Measurements from ENCODE around the gene DPF3. TPM values are rescaled to one million over a fixed set of nuclear protein-coding genes. Genes with fewer than 3 reads are reported as not detected.

DPF3 gene
- total and polyA plus RNA-seq, 7 experiments from 2014 or later = 0.07 to 5.5 (median 0.57) TPM; not detected in 1

GRCh38 chr14:72612041-72612440 is 281.9 kb downstream of the DPF3 start:
- Histone ChIP-seq H3K36me3 (ENCODE audit: control insufficient read depth in 2 of 3, insufficient read depth in 3 of 3, low read length in 3 of 3) (no peaks in the 10 kb centered on the region), H3K4me1 (ENCODE audit: control insufficient read depth in 2 of 2, insufficient read depth in 2 of 2, low read length in 2 of 2) (no peaks in the 10 kb centered on the region), H3K27ac (ENCODE audit: low read depth, low read length) (no peak overlapping the region), H3K4me3 (ENCODE audit: low read length) (no peak overlapping the region), H3K27me3 (ENCODE audit: control insufficient read depth in 2 of 2, insufficient read depth in 2 of 2, low read length in 2 of 2) (no peaks in the 10 kb centered on the region), H3K9me3 (ENCODE audit: control insufficient read depth in 2 of 3, low read length in 3 of 3) (no peaks in the 10 kb centered on the region)
- Mint-ChIP-seq H3K36me3 (peaks cover 0 to 3% (median 0%) of the 10 kb centered on the region in 5 donors), H3K4me3 (no peak overlapping the region), H3K4me1 (peaks cover 0 to 5% (median 0%) of the 10 kb centered on the region in 7 donors), H3K27ac (no peak overlapping the region), H3K9me3 (peaks cover 0 to 2% (median 0%) of the 10 kb centered on the region in 11 donors), H3K27me3 (peaks cover 0 to 30% (median 5%) of the 10 kb centered on the region in 5 donors)
- intact Hi-C loops (cut with micrococcal nuclease) = no loop called here
- ChIA-PET POLR2A (no interaction called here), CTCF (no interaction called here)
- DNase-seq (peak in 1 of 9 donors; percentile 10), ATAC-seq (no peak)

- Mint-ChIP-seq H3K27ac (no peak overlapping the region), H3K36me3 (peaks cover 0 to 3% (median 0%) of the 10 kb centered on the region in 5 donors), H3K4me3 (no peak overlapping the region), H3K4me1 (peaks cover 0 to 5% (median 0%) of the 10 kb centered on the region in 7 donors), H3K9me3 (peaks cover 0 to 2% (median 0%) of the 10 kb centered on the region in 11 donors), H3K27me3 (peaks cover 0 to 29% (median 5%) of the 10 kb centered on the region in 5 donors)
- ChIA-PET CTCF (no interaction called here), POLR2A (no interaction called here)
- intact Hi-C loops (cut with micrococcal nuclease) = no loop called here
- Histone ChIP-seq H3K9me3 (ENCODE audit: control insufficient read depth in 2 of 3, low read length in 3 of 3) (no peaks in the 10 kb centered on the region), H3K4me1 (ENCODE audit: control insufficient read depth in 2 of 2, insufficient read depth in 2 of 2, low read length in 2 of 2) (no peaks in the 10 kb centered on the region), H3K36me3 (ENCODE audit: control insufficient read depth in 2 of 3, insufficient read depth in 3 of 3, low read length in 3 of 3) (no peaks in the 10 kb centered on the region), H3K4me3 (ENCODE audit: low read length) (no peak overlapping the region), H3K27me3 (ENCODE audit: control insufficient read depth in 2 of 2, insufficient read depth in 2 of 2, low read length in 2 of 2) (no peaks in the 10 kb centered on the region), H3K27ac (ENCODE audit: low read depth, low read length) (no peak overlapping the region)
- ATAC-seq (no peak), DNase-seq (no peak)
Observed at GRCh38 chr14:72611506-72611905, 282.4 kb downstream of the DPF3 start.

- Histone ChIP-seq H3K27me3 (ENCODE audit: control insufficient read depth in 2 of 2, insufficient read depth in 2 of 2, low read length in 2 of 2) (no peaks in the 10 kb centered on the region), H3K36me3 (ENCODE audit: control insufficient read depth in 2 of 3, insufficient read depth in 3 of 3, low read length in 3 of 3) (no peaks in the 10 kb centered on the region), H3K4me3 (ENCODE audit: low read length) (no peak overlapping the region), H3K9me3 (ENCODE audit: control insufficient read depth in 2 of 3, low read length in 3 of 3) (no peaks in the 10 kb centered on the region), H3K4me1 (ENCODE audit: control insufficient read depth in 2 of 2, insufficient read depth in 2 of 2, low read length in 2 of 2) (no peaks in the 10 kb centered on the region), H3K27ac (ENCODE audit: low read depth, low read length) (no peak overlapping the region)
- DNase-seq (peak in 1 of 9 donors; percentile 14), ATAC-seq (no peak)
- Mint-ChIP-seq H3K36me3 (peaks cover 0 to 3% (median 0%) of the 10 kb centered on the region in 5 donors), H3K9me3 (peaks cover 0 to 2% (median 0%) of the 10 kb centered on the region in 11 donors), H3K27me3 (peaks cover 0 to 25% (median 5%) of the 10 kb centered on the region in 5 donors), H3K27ac (no peak overlapping the region), H3K4me3 (no peak overlapping the region), H3K4me1 (peaks cover 0 to 3% (median 0%) of the 10 kb centered on the region in 7 donors)
- POLR2A ChIA-PET = no interaction called here
- intact Hi-C loops (cut with micrococcal nuclease) = no loop called here
- CTCF ChIA-PET = interaction anchor here (0.5 kb wide), 1 partner anchor 78 kb away, joined by 3 read pairs; no protein-coding TSS in a partner anchor
Observed at GRCh38 chr14:72610831-72611200, 283.1 kb downstream of the DPF3 start.

- H3K9me3 ChIP-seq (ENCODE audit: control insufficient read depth in 2 of 3, low read length in 3 of 3) = no peaks in the 10 kb centered on the region
- H3K27me3 ChIP-seq (ENCODE audit: control insufficient read depth in 2 of 2, insufficient read depth in 2 of 2, low read length in 2 of 2) = no peaks in the 10 kb centered on the region
- Mint-ChIP-seq H3K4me1 (peaks cover 0 to 2% (median 0%) of the 10 kb centered on the region in 7 donors), H3K9me3 (peaks cover 0 to 2% (median 0%) of the 10 kb centered on the region in 11 donors), H3K36me3 (peaks cover 0 to 3% (median 0%) of the 10 kb centered on the region in 5 donors), H3K4me3 (no peak overlapping the region), H3K27me3 (peaks cover 0 to 25% (median 5%) of the 10 kb centered on the region in 5 donors), H3K27ac (no peak overlapping the region)
- intact Hi-C loops (cut with micrococcal nuclease) = no loop called here
- H3K4me3 ChIP-seq (ENCODE audit: low read length) = no peak overlapping the region
- ChIA-PET CTCF (interaction anchor here (0.5 kb wide), 1 partner anchor 78 kb away, joined by 3 read pairs; no protein-coding TSS in a partner anchor), POLR2A (no interaction called here)
- no peaks in the 10 kb centered on the region for H3K4me1 ChIP-seq (ENCODE audit: control insufficient read depth in 2 of 2, insufficient read depth in 2 of 2, low read length in 2 of 2)
- H3K27ac ChIP-seq (ENCODE audit: low read depth, low read length) = no peak overlapping the region
- no peaks in the 10 kb centered on the region for H3K36me3 ChIP-seq (ENCODE audit: control insufficient read depth in 2 of 3, insufficient read depth in 3 of 3, low read length in 3 of 3)
- DNase-seq (peak in 1 of 9 donors; percentile 3), ATAC-seq (no peak)
Observed at GRCh38 chr14:72610096-72610830, 283.6 kb downstream of the DPF3 start.

- no peak for ATAC-seq
- Mint-ChIP-seq H3K27me3 (peaks cover 0 to 29% (median 5%) of the 10 kb centered on the region in 5 donors), H3K4me1 (peaks cover 0 to 2% (median 0%) of the 10 kb centered on the region in 7 donors), H3K27ac (no peak overlapping the region), H3K36me3 (peaks cover 0 to 3% (median 0%) of the 10 kb centered on the region in 5 donors), H3K4me3 (no peak overlapping the region), H3K9me3 (peaks cover 0 to 2% (median 0%) of the 10 kb centered on the region in 11 donors)
- peak in 1 of 9 donors; percentile 3 for DNase-seq
- POLR2A ChIA-PET = no interaction called here
- CTCF ChIA-PET = no interaction called here
- intact Hi-C loops (cut with micrococcal nuclease) = no loop called here
- no peaks in the 10 kb centered on the region for H3K4me1 ChIP-seq (ENCODE audit: control insufficient read depth in 2 of 2, insufficient read depth in 2 of 2, low read length in 2 of 2)
- no peak overlapping the region for H3K4me3 ChIP-seq (ENCODE audit: low read length)
- no peaks in the 10 kb centered on the region for H3K36me3 ChIP-seq (ENCODE audit: control insufficient read depth in 2 of 3, insufficient read depth in 3 of 3, low read length in 3 of 3)
- H3K9me3 ChIP-seq (ENCODE audit: control insufficient read depth in 2 of 3, low read length in 3 of 3) = no peaks in the 10 kb centered on the region
- no peaks in the 10 kb centered on the region for H3K27me3 ChIP-seq (ENCODE audit: control insufficient read depth in 2 of 2, insufficient read depth in 2 of 2, low read length in 2 of 2)
- H3K27ac ChIP-seq (ENCODE audit: low read depth, low read length) = no peak overlapping the region
Observed at GRCh38 chr14:72609205-72609916, 284.5 kb downstream of the DPF3 start.

- H3K27me3 ChIP-seq (ENCODE audit: control insufficient read depth in 2 of 2, insufficient read depth in 2 of 2, low read length in 2 of 2) = no peaks in the 10 kb centered on the region
- Mint-ChIP-seq H3K9me3 (peaks cover 0 to 2% (median 0%) of the 10 kb centered on the region in 11 donors), H3K27ac (no peak overlapping the region), H3K4me3 (no peak overlapping the region), H3K4me1 (peaks cover 0 to 2% (median 0%) of the 10 kb centered on the region in 7 donors), H3K27me3 (peaks cover 0 to 35% (median 5%) of the 10 kb centered on the region in 5 donors), H3K36me3 (peaks cover 0 to 3% (median 0%) of the 10 kb centered on the region in 5 donors)
- ChIA-PET POLR2A (no interaction called here), CTCF (no interaction called here)
- ATAC-seq (no peak), DNase-seq (peak in 1 of 9 donors; percentile 16)
- H3K9me3 ChIP-seq (ENCODE audit: control insufficient read depth in 2 of 3, low read length in 3 of 3) = no peaks in the 10 kb centered on the region
- no peak overlapping the region for H3K27ac ChIP-seq (ENCODE audit: low read depth, low read length)
- H3K4me3 ChIP-seq (ENCODE audit: low read length) = no peak overlapping the region
- H3K4me1 ChIP-seq (ENCODE audit: control insufficient read depth in 2 of 2, insufficient read depth in 2 of 2, low read length in 2 of 2) = no peaks in the 10 kb centered on the region
- H3K36me3 ChIP-seq (ENCODE audit: control insufficient read depth in 2 of 3, insufficient read depth in 3 of 3, low read length in 3 of 3) = no peaks in the 10 kb centered on the region
- intact Hi-C loops (cut with micrococcal nuclease) = no loop called here
Observed at GRCh38 chr14:72608391-72609204, 285.3 kb downstream of the DPF3 start.

All from naive thymus-derived CD4-positive, alpha-beta T cell (primary cell).